DOHH2 (cell line): ENCODE measurements around the gene LRRC71.

ENCODE experiments used
- H3F3A ChIP-seq: fragments of 200-600 bp; sonication (generic), shearing (Covaris generic); 2 replicates; pipeline ENCODE4 v1.6.0; 2016; ENCODE audit warnings: antibody characterized with exemption, mild to moderate bottlenecking; ENCODE audit not compliant: control insufficient read depth, insufficient read depth
- H3K27ac ChIP-seq: fragments of 200-600 bp; sonication (generic); 2 replicates; pipeline ENCODE4 v1.5.1; 2014; ENCODE audit warnings: low read depth, mild to moderate bottlenecking, low read length, moderate library complexity
- H3K27me3 ChIP-seq: fragments of 200-600 bp; sonication (generic); 2 replicates; pipeline ENCODE4 v1.6.1; 2014; ENCODE audit warnings: mild to moderate bottlenecking, low read length, mixed read lengths; ENCODE audit not compliant: control insufficient read depth
- H3K36me3 ChIP-seq: fragments of 200-600 bp; sonication (generic); 2 replicates; pipeline ENCODE4 v1.6.1; 2014; ENCODE audit warnings: mild to moderate bottlenecking, low read length, moderate library complexity, mixed read lengths; ENCODE audit not compliant: control insufficient read depth
- H3K4me1 ChIP-seq: fragments of 200-600 bp; sonication (generic); 2 replicates; pipeline ENCODE4 v1.6.1; 2014; ENCODE audit warnings: mild to moderate bottlenecking, low read length, mixed read lengths; ENCODE audit not compliant: control insufficient read depth
- H3K4me2 ChIP-seq: fragments of 200-600 bp; sonication (generic); 2 replicates; pipeline ENCODE4 v1.6.0; 2014; ENCODE audit warnings: mild to moderate bottlenecking, low read length, moderate library complexity
- H3K4me3 ChIP-seq: fragments of 200-600 bp; sonication (generic); 2 replicates; pipeline ENCODE4 v1.5.1; 2014; ENCODE audit warnings: mild to moderate bottlenecking, low read length, mixed read lengths
- H3K79me2 ChIP-seq: fragments of 200-600 bp; sonication (generic); 2 replicates; pipeline ENCODE4 v1.6.1; 2014; ENCODE audit warnings: mild to moderate bottlenecking, low read length, mixed read lengths; ENCODE audit not compliant: control insufficient read depth
- H3K9me2 ChIP-seq: fragments of 200-600 bp; sonication (generic); replicated peaks from 2 replicates; pipeline ENCODE4 v1.6.1; 2014; ENCODE audit warnings: mild to moderate bottlenecking, low read length, mixed read lengths; ENCODE audit not compliant: control insufficient read depth
- H3K9me3 ChIP-seq: fragments of 200-600 bp; sonication (generic); 2 replicates; pipeline ENCODE4 v1.6.1; 2014; ENCODE audit warnings: antibody characterized with exemption, low read length, mixed read lengths; ENCODE audit not compliant: control insufficient read depth, insufficient read depth
- H4K20me1 ChIP-seq: fragments of 200-600 bp; sonication (generic); 2 replicates; pipeline ENCODE4 v1.6.0; 2014; ENCODE audit warnings: low read depth, mild to moderate bottlenecking, antibody characterized with exemption, low read length, moderate library complexity; ENCODE audit not compliant: control insufficient read depth, insufficient read depth
- EZH2phosphoT487 ChIP-seq: fragments of 200-600 bp; sonication (generic); IDR thresholded peaks from 2 replicates; pipeline ENCODE4 v1.6.1; 2017; ENCODE audit warnings: borderline replicate concordance, mild to moderate bottlenecking, antibody characterized with exemption, low read length, moderate library complexity, mixed read lengths
- TF ChIP-seq, protein P1 (sequence below): fragments of 200-600 bp; sonication (generic); IDR thresholded peaks from one replicate; pipeline ENCODE4 v1.5.1; 2014; ENCODE audit warnings: antibody characterized with exemption, mild to moderate bottlenecking, low read depth, low read length; ENCODE audit not compliant: poor library complexity, severe bottlenecking

LRRC71 gene

GRCh38 chr1:156929596-156930238 is 9.3 kb downstream of the LRRC71 start:
- Histone ChIP-seq H3K27ac (no peak overlapping the region), H3K9me2 (no peaks in the 10 kb centered on the region), H3F3A (no peaks in the 10 kb centered on the region), H3K9me3 (no peaks in the 10 kb centered on the region), H3K79me2 (no peaks in the 10 kb centered on the region), H4K20me1 (no peaks in the 10 kb centered on the region), H3K4me3 (no peak overlapping the region), H3K4me2 (no peak overlapping the region), H3K4me1 (no peaks in the 10 kb centered on the region), H3K36me3 (no peaks in the 10 kb centered on the region), H3K27me3 (peaks cover 29% of the 10 kb centered on the region)
- TF ChIP-seq, protein P1, sequence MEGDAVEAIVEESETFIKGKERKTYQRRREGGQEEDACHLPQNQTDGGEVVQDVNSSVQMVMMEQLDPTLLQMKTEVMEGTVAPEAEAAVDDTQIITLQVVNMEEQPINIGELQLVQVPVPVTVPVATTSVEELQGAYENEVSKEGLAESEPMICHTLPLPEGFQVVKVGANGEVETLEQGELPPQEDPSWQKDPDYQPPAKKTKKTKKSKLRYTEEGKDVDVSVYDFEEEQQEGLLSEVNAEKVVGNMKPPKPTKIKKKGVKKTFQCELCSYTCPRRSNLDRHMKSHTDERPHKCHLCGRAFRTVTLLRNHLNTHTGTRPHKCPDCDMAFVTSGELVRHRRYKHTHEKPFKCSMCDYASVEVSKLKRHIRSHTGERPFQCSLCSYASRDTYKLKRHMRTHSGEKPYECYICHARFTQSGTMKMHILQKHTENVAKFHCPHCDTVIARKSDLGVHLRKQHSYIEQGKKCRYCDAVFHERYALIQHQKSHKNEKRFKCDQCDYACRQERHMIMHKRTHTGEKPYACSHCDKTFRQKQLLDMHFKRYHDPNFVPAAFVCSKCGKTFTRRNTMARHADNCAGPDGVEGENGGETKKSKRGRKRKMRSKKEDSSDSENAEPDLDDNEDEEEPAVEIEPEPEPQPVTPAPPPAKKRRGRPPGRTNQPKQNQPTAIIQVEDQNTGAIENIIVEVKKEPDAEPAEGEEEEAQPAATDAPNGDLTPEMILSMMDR: no peak

- H3K27ac ChIP-seq: no peak overlapping the region
- TF ChIP-seq, protein P1: no peak
- no peak for TF ChIP-seq EZH2phosphoT487
- no peaks in the 10 kb centered on the region for H4K20me1 ChIP-seq
- H3K9me2 ChIP-seq: no peaks in the 10 kb centered on the region
- H3K4me1 ChIP-seq: no peaks in the 10 kb centered on the region
- peaks cover 24% of the 10 kb centered on the region for H3K27me3 ChIP-seq
- H3F3A ChIP-seq: no peaks in the 10 kb centered on the region
- H3K4me2 ChIP-seq: no peak overlapping the region
- H3K79me2 ChIP-seq: no peaks in the 10 kb centered on the region
- H3K4me3 ChIP-seq: no peak overlapping the region
- H3K9me3 ChIP-seq: no peaks in the 10 kb centered on the region
- H3K36me3 ChIP-seq: no peaks in the 10 kb centered on the region
These were observed 10.1 kb downstream of the LRRC71 start for GRCh38 chr1:156930483-156930882.

- H3K27ac ChIP-seq: no peak overlapping the region
- H3K4me1 ChIP-seq: no peaks in the 10 kb centered on the region
- no peak overlapping the region for H3K4me2 ChIP-seq
- no peaks in the 10 kb centered on the region for H3K9me2 ChIP-seq
- H3F3A ChIP-seq: no peaks in the 10 kb centered on the region
- H3K27me3 ChIP-seq: peaks cover 21% of the 10 kb centered on the region
- H4K20me1 ChIP-seq: no peaks in the 10 kb centered on the region
- H3K4me3 ChIP-seq: no peak overlapping the region
- no peaks in the 10 kb centered on the region for H3K9me3 ChIP-seq
- no peaks in the 10 kb centered on the region for H3K79me2 ChIP-seq
- H3K36me3 ChIP-seq: no peaks in the 10 kb centered on the region
- TF ChIP-seq EZH2phosphoT487: no peak
- TF ChIP-seq, protein P1: no peak
These were observed 10.9 kb downstream of the LRRC71 start for GRCh38 chr1:156931211-156931952.
